ENCODE measurements around the gene CAPN15. TPM values are rescaled to one million over a fixed set of nuclear protein-coding genes. Genes with fewer than 3 reads are reported as not detected.

CAPN15 gene
- total RNA-seq, 1 experiment from 2014 or later = 76.4 TPM

DNA sequence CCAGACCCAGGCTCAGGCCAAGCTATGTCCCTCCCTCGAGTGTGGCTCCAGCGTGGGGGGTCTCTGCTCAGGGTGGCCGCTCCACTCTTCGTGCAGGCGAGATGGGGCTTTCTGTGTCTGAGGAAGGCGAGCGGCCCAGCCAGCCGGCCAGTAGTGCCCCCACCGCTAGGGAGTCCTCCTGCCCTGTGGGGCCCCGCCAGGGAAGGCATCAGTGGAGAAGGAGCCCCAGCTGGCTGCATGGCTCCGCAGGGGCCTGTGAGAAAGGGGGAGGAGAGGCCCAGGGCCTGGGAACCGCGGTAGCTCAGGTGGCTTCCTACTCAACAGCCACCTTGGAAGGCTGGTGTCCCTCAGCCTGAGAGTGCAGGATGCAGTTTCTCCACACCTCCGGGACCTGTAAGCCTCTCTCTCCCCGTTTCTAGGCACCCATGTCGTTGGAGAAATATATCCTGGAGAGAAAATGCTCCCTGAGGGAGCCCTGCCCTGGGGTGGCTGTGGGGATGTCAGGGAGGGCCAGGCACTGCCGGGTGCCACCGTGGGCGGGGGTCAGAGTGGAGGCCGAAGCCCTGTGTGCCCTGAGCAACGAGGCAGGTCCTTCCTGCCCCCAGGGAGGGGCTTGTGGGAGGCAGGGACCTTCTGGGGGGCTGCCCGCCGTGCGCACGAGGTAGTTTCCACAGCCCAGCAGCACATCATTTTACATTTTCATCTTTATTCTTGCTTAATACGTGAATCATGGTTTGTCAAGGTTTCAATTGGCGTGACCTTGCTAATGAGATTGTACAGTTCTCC, 45.5 kb downstream of the CAPN15 start:
- H2BK20ac ChIP-seq (ENCODE audit: low read depth, low read length, poor library complexity, severe bottlenecking) = no peak overlapping the region
- H4K91ac ChIP-seq (ENCODE audit: insufficient read length, low read depth, low read length) = no peak overlapping the region
- H3K18ac ChIP-seq (ENCODE audit: insufficient read length, low read depth, low read length) = no peak overlapping the region
- H2BK120ac ChIP-seq (ENCODE audit: low read depth, low read length, poor library complexity, severe bottlenecking) = no peak overlapping the region
- Mint-ChIP-seq H3K27ac (no peak overlapping the region), H3K36me3 (ENCODE audit: insufficient read depth in 1 of 3, low read depth in 3 of 3) (peaks cover 0 to 4% (median 3%) of the 10 kb centered on the region in 3 experiments; a peak in 4 of 7 replicates), H3K4me3 (no peak overlapping the region), H3K9me3 (no peaks in the 10 kb centered on the region), H3K27me3 (ENCODE audit: low read depth) (peaks cover 1% of the 10 kb centered on the region; the same call in 1 of the 2 replicates), H3K4me1 (peaks cover 12 to 25% of the 10 kb centered on the region in 2 experiments)
- no peak for DNase-seq
- H2AK5ac ChIP-seq (ENCODE audit: insufficient read length, low read length) = no peak overlapping the region
- no peak overlapping the region for H3K23ac ChIP-seq (ENCODE audit: insufficient read length, low read depth, low read length)
- H2BK15ac ChIP-seq (ENCODE audit: low read depth, low read length) = no peak overlapping the region
- no peak overlapping the region for H4K8ac ChIP-seq (replicated peaks; ENCODE audit: insufficient read length, low read depth, low read length)
- no CpG with 5 or more reads among the region's 27 CpGs for WGBS (ENCODE audit: extremely low coverage, insufficient read length, low lambda C conversion rate)
- H3K27me3 ChIP-seq (ENCODE audit: insufficient read depth, low read length) = no peaks in the 10 kb centered on the region
- no peak overlapping the region for H3T11ph ChIP-seq (ENCODE audit: low read length)
- H2BK5ac ChIP-seq (ENCODE audit: insufficient read length, low read length) = no peak overlapping the region
- no peak overlapping the region for H2BK12ac ChIP-seq (ENCODE audit: insufficient read length, low read depth, low read length)
- no peaks in the 10 kb centered on the region for H4K20me1 ChIP-seq (ENCODE audit: control insufficient read depth, insufficient read depth, insufficient read length)
- H3K4me1 ChIP-seq (ENCODE audit: insufficient read depth, low read length) = no peaks in the 10 kb centered on the region
- no peaks in the 10 kb centered on the region for H3K79me1 ChIP-seq (ENCODE audit: insufficient read depth, low read depth, low read length, poor library complexity, severe bottlenecking)
- TF ChIP-seq, protein P1, sequence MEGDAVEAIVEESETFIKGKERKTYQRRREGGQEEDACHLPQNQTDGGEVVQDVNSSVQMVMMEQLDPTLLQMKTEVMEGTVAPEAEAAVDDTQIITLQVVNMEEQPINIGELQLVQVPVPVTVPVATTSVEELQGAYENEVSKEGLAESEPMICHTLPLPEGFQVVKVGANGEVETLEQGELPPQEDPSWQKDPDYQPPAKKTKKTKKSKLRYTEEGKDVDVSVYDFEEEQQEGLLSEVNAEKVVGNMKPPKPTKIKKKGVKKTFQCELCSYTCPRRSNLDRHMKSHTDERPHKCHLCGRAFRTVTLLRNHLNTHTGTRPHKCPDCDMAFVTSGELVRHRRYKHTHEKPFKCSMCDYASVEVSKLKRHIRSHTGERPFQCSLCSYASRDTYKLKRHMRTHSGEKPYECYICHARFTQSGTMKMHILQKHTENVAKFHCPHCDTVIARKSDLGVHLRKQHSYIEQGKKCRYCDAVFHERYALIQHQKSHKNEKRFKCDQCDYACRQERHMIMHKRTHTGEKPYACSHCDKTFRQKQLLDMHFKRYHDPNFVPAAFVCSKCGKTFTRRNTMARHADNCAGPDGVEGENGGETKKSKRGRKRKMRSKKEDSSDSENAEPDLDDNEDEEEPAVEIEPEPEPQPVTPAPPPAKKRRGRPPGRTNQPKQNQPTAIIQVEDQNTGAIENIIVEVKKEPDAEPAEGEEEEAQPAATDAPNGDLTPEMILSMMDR (conservative IDR thresholded peaks at IDR 0.05) = no peak
- H3K27ac ChIP-seq (ENCODE audit: insufficient read length, low read depth, low read length) = no peak overlapping the region
- no peak overlapping the region for H3K9ac ChIP-seq (ENCODE audit: extremely low read depth, insufficient read length, low read length)
- no peak overlapping the region for H4K5ac ChIP-seq (ENCODE audit: insufficient read length, low read depth, low read length)
- H3K9me3 ChIP-seq (ENCODE audit: control insufficient read depth, low read depth, low read length) = no peaks in the 10 kb centered on the region
- H3K56ac ChIP-seq (ENCODE audit: insufficient read length, low read depth, low read length) = no peak overlapping the region
- H3K14ac ChIP-seq (ENCODE audit: insufficient read depth, low read length) = no peak overlapping the region
- H3K79me2 ChIP-seq (ENCODE audit: insufficient read depth, low read length) = no peaks in the 10 kb centered on the region; the same call in 1 of the 2 replicates
- H3K4ac ChIP-seq (ENCODE audit: low read depth, low read length) = no peak overlapping the region
- H3K4me2 ChIP-seq (ENCODE audit: insufficient read depth, insufficient read length, low read length) = no peak overlapping the region
- peaks cover 5% of the 10 kb centered on the region for H3K23me2 ChIP-seq (ENCODE audit: insufficient read length, low read depth, low read length, poor library complexity, severe bottlenecking)
- H2AFZ ChIP-seq (ENCODE audit: low read length) = no peak overlapping the region

All from H9 (cell line).